ENCODE results near the gene THAP5. TPM values are rescaled to one million over a fixed set of nuclear protein-coding genes. Genes with fewer than 3 reads are reported as not detected.
A peak's percentile ranks its signal among the peaks of the same experiment; 100 is the strongest.

THAP5 gene
- total RNA-seq, 1 experiment from 2014 or later: 44.0 TPM

GRCh38 chr7:108578937-108579336, 9.4 kb upstream of the THAP5 start:
- intact Hi-C loops (cut with micrococcal nuclease): no loop called here
- POLR2A ChIA-PET: no interaction called here
- no peak overlapping the region for H3K4me3 Mint-ChIP-seq (ENCODE audit: unreplicated experiment)
- peaks cover 11% of the 10 kb centered on the region for H3K4me1 Mint-ChIP-seq (ENCODE audit: insufficient read depth, unreplicated experiment)
- CTCF ChIA-PET: interaction anchor here (1.5 kb wide), 1 partner anchor 18 kb away, joined by 3 read pairs; no protein-coding TSS in a partner anchor
- H3K27me3 Mint-ChIP-seq (ENCODE audit: insufficient read depth, unreplicated experiment): no peaks in the 10 kb centered on the region
- no TSS peak for BruUV-seq (replicated peaks)
- peaks cover 26% of the 10 kb centered on the region for H3K36me3 Mint-ChIP-seq (ENCODE audit: insufficient read depth, unreplicated experiment)
- H3K27ac Mint-ChIP-seq (ENCODE audit: low read depth, unreplicated experiment): no peak overlapping the region
- DNase-seq (ENCODE audit: unreplicated experiment): no peak
- H3K9me3 Mint-ChIP-seq (ENCODE audit: unreplicated experiment): no peaks in the 10 kb centered on the region
- TF ChIP-seq CTCF (IDR thresholded peaks at IDR 0.05; ENCODE audit: unreplicated experiment): no peak

GRCh38 chr7:108576116-108576515, 6.6 kb upstream of the THAP5 start:
- intact Hi-C loops (cut with micrococcal nuclease): no loop called here

DNA sequence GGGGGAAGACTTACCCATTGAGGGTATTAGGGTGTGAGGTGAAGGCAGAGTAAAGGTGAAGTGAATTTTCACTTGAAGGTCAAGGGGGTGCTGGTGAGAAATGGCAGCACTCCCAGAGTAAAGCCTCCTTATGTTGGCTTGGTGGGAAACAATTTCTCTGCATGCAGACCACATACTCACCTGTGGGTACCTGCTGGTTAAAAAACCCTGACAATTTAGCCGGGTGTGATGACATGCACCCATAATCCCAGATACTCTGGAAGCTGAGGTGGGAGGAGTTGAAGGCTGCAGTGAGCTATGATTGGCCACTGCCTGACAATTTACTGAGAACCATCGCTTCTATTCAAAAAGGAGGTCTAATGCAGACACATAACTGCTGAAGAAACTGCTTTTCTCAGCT, 5.7 kb upstream of the THAP5 start:
- DNase-seq (ENCODE audit: unreplicated experiment): no peak
- Mint-ChIP-seq H3K4me3 (ENCODE audit: unreplicated experiment) (no peak overlapping the region), H3K36me3 (ENCODE audit: insufficient read depth, unreplicated experiment) (peaks cover 52% of the 10 kb centered on the region), H3K27ac (ENCODE audit: low read depth, unreplicated experiment) (no peak overlapping the region), H3K27me3 (ENCODE audit: insufficient read depth, unreplicated experiment) (no peaks in the 10 kb centered on the region), H3K9me3 (ENCODE audit: unreplicated experiment) (no peaks in the 10 kb centered on the region), H3K4me1 (ENCODE audit: insufficient read depth, unreplicated experiment) (peaks cover 21% of the 10 kb centered on the region)
- CTCF ChIA-PET: interaction anchor here (0.8 to 1.0 kb wide), 2 partner anchors 13 to 29 kb away, joined by 3 read pairs; no protein-coding TSS in a partner anchor
- no peak for TF ChIP-seq CTCF (IDR thresholded peaks at IDR 0.05; ENCODE audit: unreplicated experiment)
- POLR2A ChIA-PET: interaction anchor here (0.7 to 2.1 kb wide), 3 partner anchors 21 to 50 kb away, joined by 4 to 11 read pairs (median 9); partner anchors contain the start of gene PNPLA8
- intact Hi-C loops (cut with micrococcal nuclease): no loop called here
- BruUV-seq (replicated peaks): no TSS peak

More at GRCh38 chr7:108576116-108576515, 6.6 kb upstream of the THAP5 start:
- no peak overlapping the region for H3K27ac Mint-ChIP-seq (ENCODE audit: low read depth, unreplicated experiment)
- no peaks in the 10 kb centered on the region for H3K27me3 Mint-ChIP-seq (ENCODE audit: insufficient read depth, unreplicated experiment)
- peaks cover 21% of the 10 kb centered on the region for H3K4me1 Mint-ChIP-seq (ENCODE audit: insufficient read depth, unreplicated experiment)
- no peak for DNase-seq (ENCODE audit: unreplicated experiment)
- H3K36me3 Mint-ChIP-seq (ENCODE audit: insufficient read depth, unreplicated experiment): peaks cover 47% of the 10 kb centered on the region
- H3K9me3 Mint-ChIP-seq (ENCODE audit: unreplicated experiment): no peaks in the 10 kb centered on the region
- H3K4me3 Mint-ChIP-seq (ENCODE audit: unreplicated experiment): no peak overlapping the region
- TF ChIP-seq CTCF (IDR thresholded peaks at IDR 0.05; ENCODE audit: unreplicated experiment): no peak
- ChIA-PET POLR2A (interaction anchor here (0.7 to 1.0 kb wide), 3 partner anchors 12 to 627 kb away, joined by 3 to 4 read pairs (median 3); no protein-coding TSS in a partner anchor), CTCF (no interaction called here)
- no TSS peak for BruUV-seq (replicated peaks)

DNA sequence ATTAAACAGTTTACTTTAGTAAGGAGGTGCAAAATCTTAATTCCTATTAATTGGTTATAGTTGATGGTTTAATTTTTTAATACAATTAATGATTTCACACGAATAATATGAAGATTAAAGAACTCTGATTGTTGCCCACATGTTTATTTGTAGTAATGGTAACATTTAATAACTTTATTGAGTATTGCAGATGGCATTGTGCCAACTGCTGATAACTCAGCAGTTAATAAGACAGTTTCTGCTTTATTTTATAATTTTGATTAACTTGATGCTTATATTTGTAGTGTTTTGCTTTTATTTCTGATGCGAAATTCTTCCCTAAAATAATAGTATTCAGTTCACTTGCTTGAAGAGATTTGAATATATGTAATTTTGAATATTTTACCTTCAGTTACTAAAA, 3.0 kb upstream of the THAP5 start:
- no peaks in the 10 kb centered on the region for H3K9me3 Mint-ChIP-seq (ENCODE audit: unreplicated experiment)
- intact Hi-C loops (cut with micrococcal nuclease): no loop called here
- H3K27ac Mint-ChIP-seq (ENCODE audit: low read depth, unreplicated experiment): no peak overlapping the region
- peaks cover 21% of the 10 kb centered on the region for H3K4me1 Mint-ChIP-seq (ENCODE audit: insufficient read depth, unreplicated experiment)
- H3K27me3 Mint-ChIP-seq (ENCODE audit: insufficient read depth, unreplicated experiment): no peaks in the 10 kb centered on the region
- CTCF ChIA-PET: interaction anchor here (1.1 kb wide), 1 partner anchor 24 kb away, joined by 3 read pairs; no protein-coding TSS in a partner anchor
- DNase-seq (ENCODE audit: unreplicated experiment): no peak
- H3K36me3 Mint-ChIP-seq (ENCODE audit: insufficient read depth, unreplicated experiment): peaks cover 64% of the 10 kb centered on the region
- TF ChIP-seq CTCF (IDR thresholded peaks at IDR 0.05; ENCODE audit: unreplicated experiment): no peak
- peak overlapping the region; percentile 97 for H3K4me3 Mint-ChIP-seq (ENCODE audit: unreplicated experiment)
- BruUV-seq (replicated peaks): no TSS peak
- POLR2A ChIA-PET: interaction anchor here (2.0 to 4.6 kb wide), 2 partner anchors 20 to 46 kb away, joined by 10 to 244 read pairs; partner anchors contain the start of gene PNPLA8

Data from MCF 10A (cell line).